Astrocyte (in vitro differentiated cells and primary cell): Measurements from ENCODE around the gene LNPK.

Source experiments
- CTCF ChIP-seq: IDR thresholded peaks from 2 replicates; pipeline ENCODE4 v1.5.1; 2011; ENCODE audit warnings: low read depth, mild to moderate bottlenecking, inconsistent platforms, low read length, moderate library complexity; ENCODE audit not compliant: insufficient read depth
- EZH2 ChIP-seq: IDR thresholded peaks from 2 replicates; pipeline ENCODE4 v1.6.1; 2012; ENCODE audit warnings: mild to moderate bottlenecking, low read length, inconsistent platforms; ENCODE audit not compliant: insufficient read depth

- TF ChIP-seq CTCF (no peak), EZH2 (no peak)
These were observed 37.9 kb downstream of the LNPK start for GRCh38 chr2:175964195-175964594.
